Body of pancreas (tissue), 4 donors: ENCODE data around the gene FYCO1.

Source experiments
- CTCF ChIP-seq, 7 experiments: fragments of 450-650 bp in 4 of 7; fragments of 200-600 bp in 3 of 7; sonication (generic) in 3 of 7; IDR thresholded peaks; one replicate each; pipeline ENCODE4 v1.5.1; 2016 to 2019; ENCODE audit warnings: antibody characterized with exemption in 7 of 7
- POLR2A ChIP-seq, 3 donors: fragments of 450-650 bp; IDR thresholded peaks; one replicate each; pipeline ENCODE4 v1.6.1; 2016; ENCODE audit warnings: antibody characterized with exemption in 3 of 3, mild to moderate bottlenecking in 2 of 3

GRCh38 chr3:45929042-45929679, 66.5 kb downstream of the FYCO1 start:
- peak in 6 of 7 experiments; percentile 23 to 46 (median 32) for TF ChIP-seq CTCF (IDR thresholded peaks at IDR 0.05)
- no peak for TF ChIP-seq POLR2A (IDR thresholded peaks at IDR 0.05)
